HG03342 (cell line): Measurements from ENCODE around the gene SNED1.

Experiments
- ATAC-seq: cut with Tn5 transposase; IDR thresholded peaks from one replicate; pipeline ENCODE4 v1.9.1; 2021; ENCODE audit warnings: mild to moderate bottlenecking, moderate library complexity; ENCODE audit not compliant: unreplicated experiment

The SNED1 gene

DNA sequence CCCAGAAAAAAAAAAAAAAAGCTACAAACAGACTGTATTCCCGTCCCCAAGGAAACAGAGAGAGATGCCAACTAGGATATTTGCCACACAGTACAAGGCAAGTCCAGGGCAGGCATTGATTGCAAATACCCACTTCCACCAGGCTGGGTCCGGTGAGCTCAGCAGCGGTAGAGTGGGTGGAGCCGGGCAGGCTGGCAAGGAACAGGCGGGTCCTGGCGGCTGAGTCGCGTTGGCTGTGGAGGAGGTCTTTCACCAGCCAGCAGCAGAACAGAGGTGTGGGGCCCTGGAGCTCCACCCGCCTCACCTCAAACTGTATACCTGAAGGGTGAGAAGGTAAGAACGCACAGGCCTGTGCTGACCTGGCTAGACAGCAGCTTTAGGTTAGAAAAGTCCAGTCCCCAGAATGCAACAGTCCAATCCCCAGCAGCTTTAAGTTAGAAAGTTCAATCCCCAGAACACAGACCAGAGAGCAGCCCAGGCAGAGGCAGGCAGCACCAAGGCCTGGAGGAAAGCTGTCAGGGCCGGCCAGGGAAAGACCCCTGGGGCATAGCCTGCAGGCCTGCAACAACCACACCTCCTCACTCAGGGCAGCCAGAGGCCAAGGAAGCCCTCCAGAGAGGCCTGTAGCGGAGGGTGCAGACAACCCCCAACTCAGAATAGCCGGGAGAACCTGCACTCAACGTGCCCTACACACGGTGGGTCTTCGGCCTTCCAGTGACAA is 125.6 kb downstream of the SNED1 start:
- no peak for ATAC-seq

DNA sequence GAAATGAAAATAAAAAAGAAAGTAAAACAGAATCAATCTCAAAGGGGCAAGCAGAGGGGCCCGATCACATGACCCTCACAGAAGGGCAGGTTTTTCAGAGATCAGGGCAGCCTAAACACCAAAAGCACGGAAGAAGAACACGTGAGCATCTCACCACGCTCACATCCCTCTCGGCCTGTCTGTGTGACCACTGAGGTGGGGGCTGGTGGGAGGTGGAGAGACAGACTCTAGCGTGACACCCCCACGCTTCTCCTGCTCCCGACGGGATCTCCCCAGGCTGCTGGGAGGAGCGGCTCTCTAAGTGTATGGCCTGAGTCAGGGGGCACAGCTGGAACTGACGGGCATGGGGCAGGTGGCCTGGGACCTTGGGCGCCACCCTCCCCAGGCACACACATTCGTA is 127.2 kb downstream of the SNED1 start:
- no peak for ATAC-seq

DNA sequence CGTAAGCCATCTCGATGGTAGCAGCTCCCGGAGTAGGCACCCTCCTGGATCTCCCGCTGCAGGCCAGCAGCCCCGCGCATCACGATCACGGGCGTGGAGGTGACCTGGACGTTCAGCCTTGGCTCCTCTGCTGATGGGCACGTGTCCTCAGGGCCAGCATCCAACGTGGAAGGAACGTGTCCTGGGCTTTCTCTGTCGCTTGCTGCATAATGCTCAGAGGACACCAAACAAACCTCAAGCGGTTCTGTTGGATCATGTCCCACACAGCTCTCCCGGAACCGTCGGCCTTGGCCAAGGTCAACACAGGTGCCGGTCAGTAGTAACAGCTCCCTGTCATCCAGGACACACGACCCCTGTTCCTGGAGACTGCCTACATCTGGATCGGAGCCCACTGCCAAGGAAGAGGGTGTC is 127.8 kb downstream of the SNED1 start:
- no peak for ATAC-seq

DNA sequence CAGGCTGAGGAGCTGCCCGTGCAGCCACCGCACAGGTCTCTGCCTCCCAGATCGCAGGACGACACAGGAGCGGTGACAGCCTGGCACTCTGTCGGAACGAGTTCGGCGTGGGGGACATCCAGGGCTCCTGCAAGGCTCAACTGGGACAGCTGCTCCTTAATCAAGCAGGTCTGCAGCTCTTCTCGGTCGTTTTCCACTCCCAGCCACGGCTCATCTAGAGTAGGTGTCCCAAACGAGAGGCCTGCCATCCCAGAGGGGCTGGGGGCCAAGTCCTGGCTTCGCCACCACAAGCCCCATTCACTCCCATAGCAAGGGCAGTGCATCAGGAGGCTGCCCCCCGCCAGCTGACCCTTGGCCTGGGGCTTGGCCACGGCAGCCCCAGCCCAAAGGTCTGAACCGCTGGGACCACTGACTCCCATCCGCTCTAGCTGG is 128.4 kb downstream of the SNED1 start:
- no peak for ATAC-seq

DNA sequence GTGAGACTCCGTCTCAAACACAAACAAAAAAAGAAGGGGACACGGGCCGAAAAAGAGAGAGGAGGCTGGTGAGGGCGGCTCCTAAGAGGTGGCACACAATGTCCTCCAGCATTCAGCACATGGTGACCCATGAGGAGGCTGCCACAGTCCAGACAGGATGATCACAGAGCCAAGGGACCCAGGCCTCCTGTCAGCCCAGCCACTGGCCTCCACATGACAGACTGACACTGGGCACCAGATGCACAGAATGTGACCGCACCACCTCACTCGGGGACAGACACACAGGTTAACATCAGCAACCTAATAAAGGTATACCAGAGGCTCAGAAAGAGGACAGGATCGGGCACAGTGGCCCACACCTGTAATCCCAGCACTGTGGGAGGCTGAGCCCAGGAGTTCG is 129.8 kb downstream of the SNED1 start:
- ATAC-seq, result no peak

DNA sequence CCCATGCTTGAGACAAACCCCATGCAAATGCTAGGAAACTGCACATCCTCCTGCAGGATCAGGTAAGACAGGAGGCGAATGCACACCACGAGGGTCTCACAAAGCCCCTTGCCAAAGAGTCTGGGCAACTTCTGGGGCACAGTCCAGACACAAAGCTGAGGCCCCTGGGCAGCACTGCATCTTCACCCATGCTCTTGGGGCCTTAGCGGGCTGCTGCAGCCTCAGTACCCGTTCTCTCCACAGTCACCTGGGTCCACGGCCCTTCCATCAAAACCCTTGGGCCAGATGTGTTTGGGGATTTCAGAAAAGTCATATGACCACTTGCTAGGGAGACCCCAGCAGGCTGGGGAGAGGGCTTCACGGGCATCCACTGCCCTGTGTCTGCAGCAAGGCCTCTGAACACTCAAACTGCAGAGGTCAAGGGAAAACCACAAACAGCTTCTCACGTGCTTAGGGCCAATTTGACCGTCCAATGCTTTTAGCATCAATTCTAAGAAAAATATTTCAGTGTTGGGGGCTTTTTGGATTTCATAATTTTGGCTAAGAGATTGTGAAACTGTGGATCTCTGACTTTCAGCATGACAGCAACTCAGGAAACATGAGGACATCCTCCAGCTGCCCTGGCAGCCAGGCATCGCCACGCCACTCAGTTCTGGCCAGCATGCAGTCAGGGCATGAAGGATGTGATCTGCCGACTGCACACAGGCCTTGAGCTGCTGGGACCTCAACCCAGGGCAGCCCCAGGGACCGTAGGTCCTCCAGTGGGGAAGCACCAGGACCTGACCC is 130.9 kb downstream of the SNED1 start:
- no peak for ATAC-seq

DNA sequence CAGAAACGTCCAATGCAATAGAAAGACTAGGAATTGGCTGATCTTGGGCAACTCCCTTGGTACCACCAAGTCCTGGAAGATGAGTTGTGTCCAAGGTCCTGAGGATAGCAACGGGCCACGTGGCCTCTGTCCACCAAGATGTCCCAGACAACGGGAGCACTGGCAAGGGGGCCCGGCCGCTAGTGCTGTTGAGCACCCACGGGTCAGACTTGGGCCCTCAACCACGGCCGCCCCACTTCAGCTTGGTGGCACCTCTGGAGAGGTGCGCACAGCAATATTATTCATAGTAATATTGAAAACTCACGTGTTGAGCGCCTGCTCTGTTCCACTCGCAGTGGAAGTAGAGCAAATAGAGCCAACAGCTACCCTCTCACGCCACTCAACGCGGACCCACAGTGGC is 131.9 kb downstream of the SNED1 start:
- no peak for ATAC-seq

DNA sequence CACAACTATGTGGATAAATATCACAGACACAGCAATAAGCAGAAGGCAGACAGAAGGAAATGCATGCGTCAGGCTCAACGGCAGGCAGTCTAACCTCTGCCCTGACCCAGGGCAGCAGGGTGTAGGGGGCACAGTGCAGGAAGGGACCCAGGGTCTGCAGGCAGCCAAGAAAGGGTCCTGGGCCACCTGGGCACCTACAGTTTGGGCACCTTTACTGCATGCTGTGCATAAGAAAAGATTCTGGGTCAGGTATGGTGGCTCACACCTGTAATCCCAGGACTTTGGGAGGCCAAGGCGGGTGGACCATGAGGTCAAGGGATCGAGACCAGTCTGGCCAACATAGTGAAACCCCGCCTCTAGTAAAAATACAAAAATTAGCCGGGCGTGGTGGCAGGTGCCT is 133.1 kb downstream of the SNED1 start:
- ATAC-seq, result no peak

DNA sequence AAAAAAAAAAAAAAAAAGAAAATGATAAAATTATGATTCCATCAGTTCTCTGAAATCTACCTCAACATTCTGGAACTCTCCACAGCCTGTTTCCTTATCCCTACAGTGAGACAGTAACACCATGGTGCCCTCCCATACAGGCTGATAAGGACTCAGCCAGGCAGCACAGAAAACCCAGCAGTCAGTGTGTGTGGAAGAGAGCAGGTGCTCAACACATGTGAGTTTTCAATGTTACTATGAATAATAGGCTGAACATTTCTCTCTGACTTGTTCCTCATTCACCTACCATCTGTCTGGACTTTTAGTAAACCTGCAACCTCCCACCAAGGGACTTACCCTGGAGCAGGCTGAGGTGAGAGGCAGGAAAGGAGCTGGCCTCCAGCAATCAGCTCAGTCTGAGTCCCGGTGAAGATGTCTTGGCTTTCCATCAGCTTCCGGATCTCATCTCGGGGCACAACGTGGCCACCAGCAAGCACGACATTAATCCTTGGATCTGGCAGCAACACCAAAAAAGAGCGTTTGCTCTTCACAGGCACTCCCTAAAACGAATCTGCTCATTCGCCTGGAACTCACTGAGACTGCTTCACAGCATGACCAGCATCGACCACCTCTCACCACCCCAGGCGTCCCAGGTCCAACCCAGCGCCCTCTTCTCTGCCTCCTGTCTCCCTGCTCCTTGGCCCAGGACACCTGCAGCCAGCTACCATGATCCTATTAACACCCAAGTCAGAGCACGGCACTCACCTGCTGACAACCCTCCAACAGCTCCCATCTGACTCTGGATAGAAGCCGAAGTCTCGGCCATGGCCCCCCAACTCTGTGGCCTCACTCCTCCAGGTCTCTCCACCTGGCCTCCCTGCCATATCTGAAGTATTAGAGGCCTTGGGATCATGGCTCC is 134.4 kb downstream of the SNED1 start:
- no peak for ATAC-seq

DNA sequence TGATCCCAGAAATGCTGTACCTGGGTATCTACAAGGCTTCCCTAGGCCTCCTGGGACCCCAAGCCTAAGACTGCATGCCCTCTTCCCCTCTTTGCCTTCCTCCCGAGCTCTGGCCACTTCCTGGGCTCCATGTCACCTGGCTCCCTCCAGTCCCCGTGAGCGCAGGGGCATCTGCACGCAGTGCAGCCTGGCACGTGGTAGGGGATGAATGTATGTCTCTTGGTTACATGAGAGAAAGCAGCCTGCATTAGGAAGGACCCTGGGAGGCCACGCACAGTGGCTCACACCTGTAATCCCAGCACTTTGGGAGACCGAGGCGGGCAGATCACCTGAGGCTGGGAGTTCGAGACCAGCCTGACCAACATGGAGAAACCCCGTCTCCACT is 135.0 kb downstream of the SNED1 start:
- no peak for ATAC-seq

DNA sequence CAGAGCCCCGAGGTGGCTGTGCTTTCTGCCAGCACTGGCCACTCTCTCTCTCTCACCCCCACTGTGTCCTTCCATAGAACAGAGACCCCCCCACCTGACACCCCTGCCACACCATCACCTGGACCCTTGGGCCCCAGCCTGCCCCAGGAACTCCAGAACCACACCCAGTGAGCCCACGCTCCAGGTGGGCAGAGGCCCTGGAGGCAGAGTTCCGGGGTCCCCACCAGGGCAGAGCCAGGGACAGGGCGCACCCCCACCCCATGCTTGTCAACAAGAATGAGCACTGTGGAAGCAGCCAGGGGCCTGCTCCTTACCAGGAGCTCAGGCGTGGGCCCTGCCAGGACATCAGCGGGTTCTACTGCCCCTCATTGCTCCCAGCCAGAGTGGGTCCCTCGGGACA is 136.3 kb downstream of the SNED1 start:
- no peak for ATAC-seq

DNA sequence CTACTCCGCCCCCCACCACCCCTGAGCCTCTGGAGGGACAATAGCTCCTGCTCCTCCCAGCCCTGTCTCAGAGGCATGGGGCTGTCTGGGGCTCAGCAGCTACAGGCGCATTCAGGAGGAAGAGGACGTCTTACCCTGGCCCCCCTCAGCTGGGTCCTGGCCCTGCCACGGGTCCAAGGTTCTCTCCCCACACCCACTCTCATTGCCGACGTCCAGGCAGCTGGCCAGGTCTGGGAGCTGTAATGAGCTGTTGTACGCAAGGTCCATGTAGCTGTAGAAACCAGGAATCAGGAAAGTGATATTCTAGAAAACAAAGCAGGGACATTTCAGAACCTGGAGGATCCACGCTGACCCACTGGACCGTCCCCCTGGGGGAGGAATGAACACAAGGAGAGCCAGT is 137.3 kb downstream of the SNED1 start:
- no peak for ATAC-seq

DNA sequence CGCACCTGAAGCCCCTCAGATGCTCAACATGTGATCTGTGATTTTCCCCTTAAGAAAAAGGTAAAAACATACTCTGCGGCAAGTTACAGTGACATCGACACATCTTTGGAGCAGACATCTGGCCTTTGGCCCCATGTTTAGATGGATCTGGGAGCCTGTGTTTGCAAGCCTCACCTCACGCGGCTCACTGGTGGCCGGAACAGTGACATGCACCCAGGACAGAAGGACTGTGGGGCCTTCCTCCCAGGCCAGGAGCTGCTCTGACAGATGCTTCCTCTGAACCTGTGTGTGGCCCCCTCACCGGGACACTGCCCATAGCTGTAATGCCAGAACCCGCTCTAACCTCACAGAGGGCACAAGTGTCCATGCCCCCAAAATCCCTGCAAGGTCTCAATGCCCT is 137.8 kb downstream of the SNED1 start:
- no peak for ATAC-seq

DNA sequence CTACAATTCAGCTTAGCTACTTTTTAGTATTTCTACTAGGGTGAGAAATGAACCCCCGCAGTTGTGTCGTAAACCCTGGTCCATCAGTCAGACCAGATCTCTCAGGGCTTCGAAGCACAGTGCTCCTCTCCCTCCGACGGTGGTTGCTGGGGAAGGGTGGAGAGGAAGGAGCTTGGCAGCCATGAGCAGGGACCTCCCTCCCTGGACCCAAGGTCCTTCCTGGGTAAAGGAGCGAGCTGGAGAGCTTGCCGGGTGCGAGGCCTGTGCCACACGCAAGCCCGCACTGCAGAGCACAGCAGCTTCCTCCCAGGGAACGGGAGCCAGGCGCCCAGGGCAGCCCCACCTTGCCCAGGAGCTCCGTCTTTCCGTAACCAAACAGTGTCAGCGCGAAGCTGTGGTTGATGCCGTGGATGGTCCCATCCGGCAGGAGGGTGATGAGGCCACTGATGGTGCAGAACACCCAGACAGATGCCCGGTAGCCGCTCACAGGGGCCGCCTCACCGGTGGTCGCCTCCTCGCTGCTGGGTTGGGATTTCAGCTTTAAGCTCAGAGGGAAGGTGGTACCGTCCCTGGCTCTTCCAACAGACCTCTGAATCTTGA is 138.3 kb downstream of the SNED1 start:
- ATAC-seq, result no peak

DNA sequence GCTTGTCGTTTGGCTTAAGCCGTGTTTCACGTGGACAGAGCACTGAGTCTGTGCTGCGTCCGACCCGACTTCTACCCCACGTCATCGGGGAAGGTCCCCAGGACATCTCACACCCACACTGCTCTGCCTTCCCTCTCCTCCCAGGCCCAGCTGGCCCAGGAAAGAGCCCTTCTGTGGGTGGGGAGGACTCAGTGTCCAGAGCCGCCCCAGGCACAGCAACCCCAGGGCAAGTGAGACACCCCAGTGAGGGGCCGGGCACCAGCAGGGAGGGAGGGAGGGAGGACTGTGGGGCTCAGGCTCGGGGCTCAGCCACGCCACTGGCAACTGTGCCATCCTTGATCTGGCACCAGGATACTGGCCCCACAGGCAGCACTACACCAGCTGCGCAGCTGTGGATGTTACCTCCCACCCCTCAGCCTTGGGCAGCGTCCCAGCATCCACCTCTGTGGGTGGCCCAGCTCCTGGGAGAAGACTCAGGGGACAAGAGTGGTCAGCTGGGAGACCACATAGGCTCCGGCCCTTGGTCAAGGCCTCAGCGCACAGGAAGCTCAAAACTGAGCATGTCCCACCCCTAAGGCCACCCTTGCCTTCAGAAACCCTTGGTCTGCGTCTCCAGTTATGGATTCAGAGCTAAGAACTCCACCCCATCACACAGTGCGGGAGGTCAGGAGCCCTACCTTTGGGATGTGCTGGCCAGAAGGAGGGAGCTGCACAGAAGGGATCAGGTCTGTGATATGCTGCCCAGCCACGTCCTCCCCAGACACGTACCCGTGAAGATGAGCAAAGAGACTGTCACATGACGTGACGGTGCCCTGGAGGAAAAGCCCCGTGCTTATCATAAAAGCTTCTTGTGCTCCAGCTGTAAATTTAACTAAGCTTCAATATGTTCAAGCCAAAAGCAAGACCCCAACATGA is 139.1 kb downstream of the SNED1 start:
- ATAC-seq, result no peak

DNA sequence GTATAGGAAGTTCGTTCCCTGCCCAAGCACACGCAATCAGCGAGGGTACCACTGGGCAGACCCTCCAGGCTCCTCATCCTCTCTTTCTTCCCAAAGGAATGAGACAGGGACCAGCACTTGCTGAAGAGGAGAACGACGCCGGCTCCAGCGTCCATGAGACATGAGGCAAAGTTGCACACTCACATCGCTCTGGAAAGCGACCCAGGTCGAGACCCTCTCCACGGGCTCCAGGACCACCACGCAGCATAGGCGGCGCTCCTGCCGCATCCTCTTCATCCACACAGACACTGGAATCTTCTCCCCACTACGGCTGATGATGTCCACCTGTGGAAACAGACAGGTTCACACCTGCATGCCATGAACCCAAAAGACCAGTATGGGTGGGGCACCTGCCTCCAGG is 140.1 kb downstream of the SNED1 start:
- no peak for ATAC-seq

DNA sequence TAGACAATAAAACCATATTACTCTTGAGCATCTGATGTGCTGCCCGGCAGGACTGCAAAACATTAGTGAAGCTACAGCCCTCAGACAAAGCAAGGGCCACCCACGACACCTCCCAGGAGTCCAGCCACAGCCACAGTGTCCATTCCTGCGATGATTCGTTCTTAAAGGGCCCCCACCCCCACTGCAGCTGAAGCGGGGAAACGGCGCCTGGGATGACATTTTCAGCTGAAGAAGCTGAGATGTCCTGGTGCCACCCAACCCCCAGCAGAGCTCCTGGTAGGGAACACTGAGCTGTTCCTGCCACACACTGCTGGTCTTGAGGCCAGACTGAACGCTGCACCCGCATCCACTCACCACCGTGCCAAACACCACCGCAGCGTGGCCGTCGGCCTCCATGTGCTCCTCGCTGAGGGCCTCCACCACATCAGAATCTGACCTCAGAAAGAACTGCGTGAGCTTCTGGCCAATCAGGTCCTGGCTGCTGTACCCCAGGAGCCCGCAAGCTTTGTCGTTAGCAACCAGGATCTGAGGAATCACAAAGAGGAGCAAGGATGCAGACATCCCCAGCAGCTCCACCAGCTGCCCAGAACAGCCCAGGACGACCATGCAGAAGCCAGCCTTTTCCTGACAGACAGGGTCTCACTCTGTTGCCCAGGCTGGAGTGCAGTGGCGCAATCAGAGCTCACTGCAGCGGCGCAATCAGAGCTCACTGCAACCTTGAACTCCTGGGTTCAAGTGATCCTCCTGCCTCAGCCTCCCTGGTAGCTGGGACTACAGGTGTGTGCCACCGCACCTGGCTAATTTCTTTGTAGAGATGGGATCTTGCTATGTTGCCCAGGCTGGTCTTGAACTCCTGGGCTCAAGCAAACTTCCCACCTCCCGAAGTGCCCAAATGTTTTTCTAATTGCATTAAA is 141.4 kb downstream of the SNED1 start:
- no peak for ATAC-seq

DNA sequence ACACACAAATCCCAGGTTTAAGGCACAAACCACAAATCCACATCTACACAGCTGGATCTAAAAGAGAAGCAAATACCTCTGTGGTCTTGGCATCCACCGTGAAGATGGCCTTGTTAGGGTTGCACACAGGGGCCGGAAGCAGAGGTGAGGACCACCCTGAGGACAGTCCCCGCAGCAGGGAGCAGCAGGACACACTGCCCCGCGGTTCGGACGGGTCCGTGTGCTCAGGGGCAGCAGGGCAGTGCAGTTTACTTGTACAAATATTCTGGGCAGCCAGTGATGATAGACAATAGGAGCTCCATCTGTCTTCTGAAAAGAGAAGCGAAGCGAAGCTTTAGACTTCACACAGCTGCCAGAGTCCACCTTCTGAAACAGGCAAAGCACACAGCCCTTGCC is 142.0 kb downstream of the SNED1 start:
- ATAC-seq, result no peak

DNA sequence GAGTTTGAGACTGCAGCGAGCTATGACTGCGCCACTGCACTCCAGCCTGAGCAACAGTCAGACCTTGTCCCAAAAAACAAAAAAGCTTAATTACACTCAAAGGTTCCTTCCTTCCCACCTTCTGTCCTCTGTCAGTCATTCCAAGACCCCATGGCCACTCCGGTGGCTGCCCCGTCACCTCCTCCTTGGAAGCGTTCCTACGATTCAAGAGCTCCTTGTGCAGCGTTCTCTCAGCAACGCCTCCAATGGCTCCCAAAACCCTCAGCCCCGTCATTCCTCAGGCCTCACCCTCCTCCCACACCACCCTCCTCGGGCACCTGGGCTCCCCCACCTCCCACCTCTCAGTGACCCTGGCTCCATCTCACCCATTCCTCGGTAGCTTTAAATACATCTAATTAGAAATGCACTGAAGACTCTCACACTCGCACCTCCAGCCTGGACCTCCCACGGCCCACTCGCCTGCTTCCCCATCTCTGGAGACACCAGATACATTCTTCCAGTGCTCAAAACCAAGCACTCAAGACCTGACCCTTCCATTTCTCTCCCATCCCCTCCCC is 142.9 kb downstream of the SNED1 start:
- ATAC-seq, result no peak
